SK-N-SH treated with all-trans-retinoic acid at 6 μM for 48 hours (cell line): Measurements from ENCODE around the gene EWSR1.

ENCODE experiments used
- CREB5 ChIP-seq: fragments of 250-450 bp; sonication (Bioruptor Pico); IDR thresholded peaks from 2 replicates; pipeline ENCODE4 v1.5.1; 2020; ENCODE audit warnings: low read depth, mild to moderate bottlenecking, moderate library complexity
- PATZ1 ChIP-seq: fragments of 250-450 bp; sonication (Bioruptor Pico); IDR thresholded peaks from 2 replicates; pipeline ENCODE4 v1.8.0; 2020; ENCODE audit warnings: mild to moderate bottlenecking, moderate library complexity, borderline replicate concordance
- TOX ChIP-seq: fragments of 250-450 bp; sonication (Bioruptor Pico); IDR thresholded peaks from 2 replicates; pipeline ENCODE4 v1.8.0; 2021; ENCODE audit warnings: mild to moderate bottlenecking, moderate library complexity, borderline replicate concordance
- ZFP3 ChIP-seq: fragments of 250-450 bp; sonication (Bioruptor Pico); IDR thresholded peaks from 2 replicates; pipeline ENCODE4 v1.5.0; 2020; ENCODE audit warnings: mild to moderate bottlenecking, moderate library complexity
- ZFP30 ChIP-seq: fragments of 450-650 bp; formaldehyde crosslinking; IDR thresholded peaks from 2 replicates; pipeline ENCODE4 v1.5.0; 2022; ENCODE audit warnings: mild to moderate bottlenecking, moderate library complexity
- ZNF8 ChIP-seq: fragments of 450-650 bp; formaldehyde crosslinking; IDR thresholded peaks from 2 replicates; pipeline ENCODE4 v1.5.0; 2020; ENCODE audit warnings: mild to moderate bottlenecking, moderate library complexity

GRCh38 chr22:29342177-29342576 lies 74.1 kb downstream of the EWSR1 start:
- no peak for TF ChIP-seq CREB5
- no peak for TF ChIP-seq ZFP30 (CRISPR knock-in tag)
- TF ChIP-seq ZFP3 (CRISPR knock-in tag), result no peak
- TF ChIP-seq PATZ1 (CRISPR knock-in tag), result no peak
- no peak for TF ChIP-seq TOX (CRISPR knock-in tag)
- TF ChIP-seq ZNF8, result no peak
